Measurements from ENCODE around the gene ATP8A2. TPM values are rescaled to one million over a fixed set of nuclear protein-coding genes. Genes with fewer than 3 reads are reported as not detected.

Gene ATP8A2
- total and polyA plus RNA-seq, 9 of the 15 experiments (the other 6 are each of a cell fraction or from before 2014, with no cell fraction given): under 0.01 to 0.33 (median 0.06) TPM; not detected in 4

DNA sequence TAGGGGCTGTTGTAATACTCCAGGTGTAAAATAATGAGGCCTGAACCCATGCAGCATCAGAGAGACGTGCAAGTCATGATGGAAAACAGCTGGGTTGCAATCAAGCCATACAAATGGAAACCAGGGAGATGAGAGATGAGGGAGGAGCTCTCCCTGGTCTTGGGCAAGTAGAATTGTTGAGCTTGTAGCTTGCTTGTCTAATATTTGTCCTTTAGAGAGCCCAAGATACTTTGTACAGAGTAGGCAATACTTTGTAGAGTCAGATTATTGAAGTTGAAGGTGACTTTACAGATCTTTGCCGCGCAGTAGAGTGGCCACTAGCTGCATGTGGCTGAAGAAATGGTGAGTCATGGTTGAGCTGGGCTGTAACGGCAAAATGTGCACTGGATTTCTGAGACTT, 8.3 kb downstream of the ATP8A2 start (continued):
- TF ChIP-seq, protein P1, sequence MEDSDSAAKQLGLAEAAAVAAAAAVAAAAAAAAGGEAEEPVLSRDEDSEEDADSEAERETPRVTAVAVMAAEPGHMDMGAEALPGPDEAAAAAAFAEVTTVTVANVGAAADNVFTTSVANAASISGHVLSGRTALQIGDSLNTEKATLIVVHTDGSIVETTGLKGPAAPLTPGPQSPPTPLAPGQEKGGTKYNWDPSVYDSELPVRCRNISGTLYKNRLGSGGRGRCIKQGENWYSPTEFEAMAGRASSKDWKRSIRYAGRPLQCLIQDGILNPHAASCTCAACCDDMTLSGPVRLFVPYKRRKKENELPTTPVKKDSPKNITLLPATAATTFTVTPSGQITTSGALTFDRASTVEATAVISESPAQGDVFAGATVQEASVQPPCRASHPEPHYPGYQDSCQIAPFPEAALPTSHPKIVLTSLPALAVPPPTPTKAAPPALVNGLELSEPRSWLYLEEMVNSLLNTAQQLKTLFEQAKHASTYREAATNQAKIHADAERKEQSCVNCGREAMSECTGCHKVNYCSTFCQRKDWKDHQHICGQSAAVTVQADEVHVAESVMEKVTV (CRISPR knock-in tag; IDR thresholded peaks at IDR 0.05): no peak
- TF ChIP-seq, protein P2, sequence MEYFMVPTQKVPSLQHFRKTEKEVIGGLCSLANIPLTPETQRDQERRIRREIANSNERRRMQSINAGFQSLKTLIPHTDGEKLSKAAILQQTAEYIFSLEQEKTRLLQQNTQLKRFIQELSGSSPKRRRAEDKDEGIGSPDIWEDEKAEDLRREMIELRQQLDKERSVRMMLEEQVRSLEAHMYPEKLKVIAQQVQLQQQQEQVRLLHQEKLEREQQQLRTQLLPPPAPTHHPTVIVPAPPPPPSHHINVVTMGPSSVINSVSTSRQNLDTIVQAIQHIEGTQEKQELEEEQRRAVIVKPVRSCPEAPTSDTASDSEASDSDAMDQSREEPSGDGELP (CRISPR knock-in tag; IDR thresholded peaks at IDR 0.05; ENCODE audit: borderline replicate concordance): peak; percentile 72
- no peak for TF ChIP-seq ZNF146 (CRISPR knock-in tag; IDR thresholded peaks at IDR 0.05; ENCODE audit: unreplicated experiment)
- no peak for TF ChIP-seq NFXL1 (CRISPR knock-in tag; IDR thresholded peaks at IDR 0.05)
- TF ChIP-seq ZNF668 (CRISPR knock-in tag; IDR thresholded peaks at IDR 0.05): no peak
- TF ChIP-seq ZFX (CRISPR knock-in tag; IDR thresholded peaks at IDR 0.05): no peak
- no peak for TF ChIP-seq PURB (CRISPR knock-in tag; IDR thresholded peaks at IDR 0.05; ENCODE audit: low read depth)
- TF ChIP-seq, protein P3, sequence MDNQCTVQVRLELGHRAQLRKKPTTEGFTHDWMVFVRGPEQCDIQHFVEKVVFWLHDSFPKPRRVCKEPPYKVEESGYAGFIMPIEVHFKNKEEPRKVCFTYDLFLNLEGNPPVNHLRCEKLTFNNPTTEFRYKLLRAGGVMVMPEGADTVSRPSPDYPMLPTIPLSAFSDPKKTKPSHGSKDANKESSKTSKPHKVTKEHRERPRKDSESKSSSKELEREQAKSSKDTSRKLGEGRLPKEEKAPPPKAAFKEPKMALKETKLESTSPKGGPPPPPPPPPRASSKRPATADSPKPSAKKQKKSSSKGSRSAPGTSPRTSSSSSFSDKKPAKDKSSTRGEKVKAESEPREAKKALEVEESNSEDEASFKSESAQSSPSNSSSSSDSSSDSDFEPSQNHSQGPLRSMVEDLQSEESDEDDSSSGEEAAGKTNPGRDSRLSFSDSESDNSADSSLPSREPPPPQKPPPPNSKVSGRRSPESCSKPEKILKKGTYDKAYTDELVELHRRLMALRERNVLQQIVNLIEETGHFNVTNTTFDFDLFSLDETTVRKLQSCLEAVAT (IDR thresholded peaks at IDR 0.05): no peak
- TF ChIP-seq BMI1 (IDR thresholded peaks at IDR 0.05; ENCODE audit: low read length): no peak
- TF ChIP-seq NONO (IDR thresholded peaks at IDR 0.05; ENCODE audit: low read depth in 2 of 2, low read length in 1 of 2): no peak
- no peak for TF ChIP-seq ZSCAN32 (CRISPR knock-in tag; IDR thresholded peaks at IDR 0.05)
- no peak for TF ChIP-seq GTF2A2 (tag; IDR thresholded peaks at IDR 0.05)
- TF ChIP-seq MEF2D (tag; conservative IDR thresholded peaks at IDR 0.05; ENCODE audit: low read depth): 0 out of 2 replicates have a peak, but pooled peaks have one; percentile 26
- no peak for TF ChIP-seq OTX1 (CRISPR knock-in tag; IDR thresholded peaks at IDR 0.05)
- TF ChIP-seq PRMT5 (CRISPR knock-in tag; IDR thresholded peaks at IDR 0.05): no peak
- TF ChIP-seq LCOR (CRISPR knock-in tag; IDR thresholded peaks at IDR 0.05): no peak
- no peak for TF ChIP-seq CAMTA2 (CRISPR knock-in tag; conservative IDR thresholded peaks at IDR 0.05)
- no peak for TF ChIP-seq ZKSCAN3 (CRISPR knock-in tag; IDR thresholded peaks at IDR 0.05)
- no peak for TF ChIP-seq PHTF2 (CRISPR knock-in tag; IDR thresholded peaks at IDR 0.05)
- TF ChIP-seq C11orf30 (IDR thresholded peaks at IDR 0.05; ENCODE audit: low read depth): peak; percentile 89
- no peak for TF ChIP-seq STAG1 (CRISPR knock-in tag; IDR thresholded peaks at IDR 0.05; ENCODE audit: borderline replicate concordance)
- TF ChIP-seq ZNF639 (CRISPR knock-in tag; conservative IDR thresholded peaks at IDR 0.05 in 1 of 2, IDR thresholded peaks at IDR 0.05 in 1 of 2): no peak
- TF ChIP-seq ZNF644 (tag; IDR thresholded peaks at IDR 0.05; ENCODE audit: low read depth): 0 out of 2 replicates have a peak, but pooled peaks have one; percentile 18
- TF ChIP-seq ZNF766 (CRISPR knock-in tag; conservative IDR thresholded peaks at IDR 0.05): peak; percentile 78

Data from K562 (cell line).